HEK293T (cell line): ENCODE results near the gene TMEM97.

Source experiments
- BHLHE40 ChIP-seq: fragments of 450-650 bp; IDR thresholded peaks from 2 replicates; pipeline ENCODE4 v1.6.1; 2016; ENCODE audit warnings: mild to moderate bottlenecking, moderate library complexity, borderline replicate concordance
- ELF4 ChIP-seq: fragments of 450-650 bp; IDR thresholded peaks from 2 replicates; pipeline ENCODE4 v1.6.1; 2017; ENCODE audit warnings: antibody characterized with exemption
- FOXK2 ChIP-seq: fragments of 450-650 bp; IDR thresholded peaks from 2 replicates; pipeline ENCODE4 v1.6.1; 2016; ENCODE audit warnings: mild to moderate bottlenecking
- FOXM1 ChIP-seq: fragments of 450-650 bp; IDR thresholded peaks from 2 replicates; pipeline ENCODE4 v1.6.1; 2017; ENCODE audit warnings: mild to moderate bottlenecking, borderline replicate concordance
- LEF1 ChIP-seq: fragments of 450-650 bp; IDR thresholded peaks from 2 replicates; pipeline ENCODE4 v1.6.1; 2017; ENCODE audit warnings: mild to moderate bottlenecking, borderline replicate concordance
- NFRKB ChIP-seq: fragments of 450-650 bp; IDR thresholded peaks from 2 replicates; pipeline ENCODE4 v1.6.1; 2016; ENCODE audit warnings: mild to moderate bottlenecking, moderate library complexity
- PKNOX1 ChIP-seq: fragments of 450-650 bp; IDR thresholded peaks from 2 replicates; pipeline ENCODE4 v1.6.1; 2016
- SP1 ChIP-seq: fragments of 450-650 bp; IDR thresholded peaks from 2 replicates; pipeline ENCODE4 v1.6.1; 2017
- SUZ12 ChIP-seq: fragments of 450-650 bp; IDR thresholded peaks from 2 replicates; pipeline ENCODE4 v1.6.1; 2016; ENCODE audit warnings: mild to moderate bottlenecking
- ZNF384 ChIP-seq: fragments of 450-650 bp; IDR thresholded peaks from 2 replicates; pipeline ENCODE4 v1.6.1; 2016

GRCh38 chr17:28342313-28342712 is 23.3 kb downstream of the TMEM97 start:
- TF ChIP-seq NFRKB (no peak), SP1 (no peak), SUZ12 (no peak), ZNF384 (no peak), BHLHE40 (no peak), FOXM1 (no peak), ELF4 (no peak), PKNOX1 (no peak), LEF1 (no peak), FOXK2 (no peak)
